HepG2 (cell line): ENCODE measurements around the gene CRHR1. TPM values are rescaled to one million over a fixed set of nuclear protein-coding genes. Genes with fewer than 3 reads are reported as not detected.

Experiments used
- CREBL2 ChIP-seq: sonication (generic); formaldehyde crosslinking; IDR thresholded peaks from 2 replicates; pipeline ENCODE4 v1.8.1; 2023; ENCODE audit warnings: missing genetic modification reagents, mild to moderate bottlenecking, borderline replicate concordance
- ERF ChIP-seq: IDR thresholded peaks from 2 replicates; pipeline ENCODE4 v1.6.1; 2018; ENCODE audit warnings: missing biosample characterization, missing genetic modification reagents
- GMEB1 ChIP-seq: sonication (generic); formaldehyde crosslinking; IDR thresholded peaks from 2 replicates; pipeline ENCODE4 v1.5.1; 2020; ENCODE audit warnings: missing genetic modification reagents, mild to moderate bottlenecking, borderline replicate concordance
- HDAC2 ChIP-seq: sonication (generic); formaldehyde crosslinking; IDR thresholded peaks from 2 replicates; pipeline ENCODE4 v1.4.0; 2020; ENCODE audit warnings: missing genetic modification reagents
- JARID2 ChIP-seq: sonication (generic); formaldehyde crosslinking; IDR thresholded peaks from 2 replicates; pipeline ENCODE4 v1.8.1; 2023; ENCODE audit warnings: missing genetic modification reagents, inconsistent platforms; ENCODE audit not compliant: insufficient replicate concordance
- KDM4B ChIP-seq: sonication (generic); formaldehyde crosslinking; IDR thresholded peaks from 2 replicates; pipeline ENCODE4 v1.4.0; 2020; ENCODE audit warnings: missing genetic modification reagents
- KLF6 ChIP-seq: IDR thresholded peaks from 2 replicates; pipeline ENCODE4 v1.8.0; 2016; ENCODE audit warnings: missing biosample characterization, missing genetic modification reagents
- PAX8 ChIP-seq: sonication (generic); formaldehyde crosslinking; IDR thresholded peaks from 2 replicates; pipeline ENCODE4 v1.8.0; 2022; ENCODE audit warnings: mild to moderate bottlenecking, missing genetic modification reagents, borderline replicate concordance
- RAD21 ChIP-seq: fragments of 450-650 bp; formaldehyde crosslinking; IDR thresholded peaks from 2 replicates; pipeline ENCODE4 v1.5.0; 2020; ENCODE audit warnings: mild to moderate bottlenecking
- SMARCC2 ChIP-seq: fragments of 450-650 bp; IDR thresholded peaks from 2 replicates; pipeline ENCODE4 v1.6.1; 2017; ENCODE audit warnings: antibody characterized with exemption, mild to moderate bottlenecking
- TEAD3 ChIP-seq: optimal IDR thresholded peaks from 2 replicates; pipeline ENCODE3; 2016; ENCODE audit warnings: borderline replicate concordance
- TGIF2 ChIP-seq: IDR thresholded peaks from 2 replicates; pipeline ENCODE4 v1.6.1; 2016; ENCODE audit warnings: control low read depth, missing compliant biosample characterization
- ZBTB49 ChIP-seq: sonication (generic); formaldehyde crosslinking; IDR thresholded peaks from 2 replicates; pipeline ENCODE4 v1.4.0; 2020; ENCODE audit warnings: missing genetic modification reagents, borderline replicate concordance
- ZFP41 ChIP-seq: sonication (generic); formaldehyde crosslinking; IDR thresholded peaks from 2 replicates; pipeline ENCODE4 v1.4.0; 2020; ENCODE audit warnings: mild to moderate bottlenecking, missing genetic modification reagents, borderline replicate concordance
- ZNF124 ChIP-seq: sonication (generic); formaldehyde crosslinking; IDR thresholded peaks from 2 replicates; pipeline ENCODE4 v1.4.0; 2020; ENCODE audit warnings: missing genetic modification reagents
- ZNF33A ChIP-seq: sonication (generic); formaldehyde crosslinking; IDR thresholded peaks from 2 replicates; pipeline ENCODE4 v1.5.1; 2020; ENCODE audit warnings: missing genetic modification reagents, mild to moderate bottlenecking, moderate library complexity, borderline replicate concordance
- ZNF431 ChIP-seq: sonication (generic); formaldehyde crosslinking; IDR thresholded peaks from 2 replicates; pipeline ENCODE4 v1.9.0; 2022; ENCODE audit warnings: missing genetic modification reagents, low read depth, mild to moderate bottlenecking, borderline replicate concordance
- ZNF605 ChIP-seq: sonication (generic); formaldehyde crosslinking; IDR thresholded peaks from 2 replicates; pipeline ENCODE4 v1.8.0; 2022; ENCODE audit warnings: mild to moderate bottlenecking, missing genetic modification reagents
- ZNF614 ChIP-seq: IDR thresholded peaks from 2 replicates; pipeline ENCODE4 v1.6.1; 2018; ENCODE audit warnings: missing biosample characterization, missing genetic modification reagents, inconsistent platforms, borderline replicate concordance
- ZNF773 ChIP-seq: sonication (generic); formaldehyde crosslinking; IDR thresholded peaks from 2 replicates; pipeline ENCODE4 v1.4.0; 2020; ENCODE audit warnings: missing genetic modification reagents, borderline replicate concordance
- ZNF83 ChIP-seq: sonication (generic); formaldehyde crosslinking; IDR thresholded peaks from 2 replicates; pipeline ENCODE4 v1.4.0; 2020; ENCODE audit warnings: missing genetic modification reagents, mild to moderate bottlenecking, borderline replicate concordance
- polyA plus RNA-seq, 8 experiments: library from polyadenylated mRNA; depleted of rRNA in 3 of 8; stranded (reverse) in 7 of 8; unstranded in 1 of 8; fragments of >200 nt; fragmentation: Illumina TruSeq in 4 of 8; extraction: Trizol in 4 of 8; gene quantifications; 2 replicates each; pipeline versions ENCODE4 v1.2.1 to v1.2.3, GENCODE V29; 2011 to 2016; ENCODE audit warnings: low read depth in 4 of 8, missing spikeins in 1 of 8, mixed read lengths in 1 of 8; ENCODE audit not compliant: insufficient read depth in 1 of 8
- total RNA-seq, 5 experiments: library from RNA; depleted of rRNA; stranded (reverse); fragments of >200 nt; fragmentation: Illumina TruSeq; extraction: Trizol; gene quantifications; 2 replicates each; pipeline ENCODE4 v1.2.3, GENCODE V29; 2016; ENCODE audit warnings: low read depth in 1 of 5
- TF ChIP-seq, protein P1 (sequence below): sonication (generic); formaldehyde crosslinking; IDR thresholded peaks from 2 replicates; pipeline ENCODE4 v1.4.0; 2020; ENCODE audit warnings: missing genetic modification reagents
- TF ChIP-seq, protein P2 (sequence below): sonication (generic); formaldehyde crosslinking; IDR thresholded peaks from 2 replicates; pipeline ENCODE4 v1.8.0; 2022; ENCODE audit warnings: low read depth, missing genetic modification reagents

CRHR1 gene
- total and polyA plus RNA-seq, 2 of the 13 experiments (the other 11 are each of a cell fraction or from before 2014, with no cell fraction given), result not detected

DNA sequence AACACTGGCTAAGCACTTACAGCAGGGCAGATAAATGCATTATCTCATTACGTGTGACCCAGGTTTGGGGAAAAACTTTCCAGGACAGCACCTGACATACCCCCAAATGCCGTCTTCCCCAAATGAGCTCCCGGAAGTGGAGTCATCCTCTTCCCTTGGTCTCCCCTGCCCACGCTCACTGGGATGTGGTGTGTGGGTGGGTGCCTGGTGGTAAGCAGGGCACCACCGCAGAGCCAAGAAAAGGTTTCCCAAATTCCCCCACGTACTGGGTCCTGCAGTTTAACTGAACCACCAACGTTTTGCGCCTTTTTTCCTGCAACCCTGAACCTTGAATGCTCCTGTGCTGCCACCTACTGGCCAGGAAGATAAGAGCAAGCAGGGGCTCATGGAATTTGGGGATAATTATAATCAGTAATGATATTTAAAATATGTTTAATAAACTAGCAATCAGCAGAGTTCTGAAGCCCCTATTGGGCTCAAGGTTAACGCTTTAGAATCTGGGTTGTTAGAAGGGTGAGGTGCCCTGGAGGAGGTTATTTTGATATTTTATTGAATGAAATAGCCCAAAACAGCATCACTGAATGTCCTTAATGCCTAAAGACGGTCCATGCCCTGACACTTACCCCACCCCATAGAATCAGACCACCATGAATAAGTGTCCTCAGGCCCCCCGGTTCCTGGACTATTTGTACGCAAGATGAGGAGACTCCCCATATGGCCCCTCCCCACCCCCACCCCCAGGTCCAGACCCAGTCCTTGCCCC lies 68.6 kb downstream of the CRHR1 start (continued):
- no peak for TF ChIP-seq ZNF124
- no peak for TF ChIP-seq ZFP41
- no peak for TF ChIP-seq KLF6 (CRISPR knock-in tag)
- no peak for TF ChIP-seq TGIF2 (CRISPR knock-in tag)
- TF ChIP-seq ERF (CRISPR knock-in tag), result no peak
- TF ChIP-seq JARID2 (CRISPR knock-in tag), result peak; percentile 64
- TF ChIP-seq ZNF83 (CRISPR knock-in tag), result no peak
- peak; percentile 67 for TF ChIP-seq RAD21 (CRISPR knock-in tag)
- no peak for TF ChIP-seq ZNF773 (CRISPR knock-in tag)
- no peak for TF ChIP-seq PAX8 (CRISPR knock-in tag)
- 0 out of 2 replicates have a peak, but pooled peaks have one; percentile 24 for TF ChIP-seq ZBTB49 (CRISPR knock-in tag)
- TF ChIP-seq ZNF33A (CRISPR knock-in tag), result no peak
- TF ChIP-seq, protein P1, sequence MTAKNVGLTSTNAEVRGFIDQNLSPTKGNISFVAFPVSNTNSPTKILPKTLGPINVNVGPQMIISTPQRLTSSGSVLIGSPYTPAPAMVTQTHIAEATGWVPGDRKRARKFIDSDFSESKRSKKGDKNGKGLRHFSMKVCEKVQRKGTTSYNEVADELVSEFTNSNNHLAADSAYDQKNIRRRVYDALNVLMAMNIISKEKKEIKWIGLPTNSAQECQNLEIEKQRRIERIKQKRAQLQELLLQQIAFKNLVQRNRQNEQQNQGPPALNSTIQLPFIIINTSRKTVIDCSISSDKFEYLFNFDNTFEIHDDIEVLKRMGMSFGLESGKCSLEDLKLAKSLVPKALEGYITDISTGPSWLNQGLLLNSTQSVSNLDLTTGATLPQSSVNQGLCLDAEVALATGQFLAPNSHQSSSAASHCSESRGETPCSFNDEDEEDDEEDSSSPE, result no peak
- no peak for TF ChIP-seq GMEB1
- TF ChIP-seq KDM4B (CRISPR knock-in tag), result no peak
- no peak for TF ChIP-seq SMARCC2
- TF ChIP-seq HDAC2, result no peak
- TF ChIP-seq CREBL2 (CRISPR knock-in tag), result no peak
- peak; percentile 51 for TF ChIP-seq TEAD3 (CRISPR knock-in tag)
- TF ChIP-seq, protein P2, sequence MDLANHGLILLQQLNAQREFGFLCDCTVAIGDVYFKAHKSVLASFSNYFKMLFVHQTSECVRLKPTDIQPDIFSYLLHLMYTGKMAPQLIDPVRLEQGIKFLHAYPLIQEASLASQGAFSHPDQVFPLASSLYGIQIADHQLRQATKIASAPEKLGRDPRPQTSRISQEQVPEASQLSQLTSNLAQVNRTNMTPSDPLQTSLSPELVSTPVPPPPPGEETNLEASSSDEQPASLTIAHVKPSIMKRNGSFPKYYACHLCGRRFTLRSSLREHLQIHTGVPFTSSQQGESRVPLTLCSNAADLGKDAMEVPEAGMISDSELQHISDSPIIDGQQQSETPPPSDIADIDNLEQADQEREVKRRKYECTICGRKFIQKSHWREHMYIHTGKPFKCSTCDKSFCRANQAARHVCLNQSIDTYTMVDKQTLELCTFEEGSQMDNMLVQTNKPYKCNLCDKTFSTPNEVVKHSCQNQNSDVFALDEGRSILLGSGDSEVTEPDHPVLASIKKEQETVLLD (CRISPR knock-in tag), result no peak
- no peak for TF ChIP-seq ZNF431 (CRISPR knock-in tag)
- no peak for TF ChIP-seq ZNF605
- no peak for TF ChIP-seq ZNF614 (CRISPR knock-in tag)
